T-helper 22 cell (primary cell): Measurements from ENCODE around the gene MPZL2.

Experiments
- DNase-seq: peaks from one replicate; pipeline ENCODE4 v3.0.0-alpha.2; 2020; ENCODE audit warnings: low read depth

The MPZL2 gene

GRCh38 chr11:118283037-118283636, 19.0 kb upstream of the MPZL2 start:
- DNase-seq, result no peak

- DNase-seq, result no peak
Observed at GRCh38 chr11:118282606-118283005, 18.5 kb upstream of the MPZL2 start.

GRCh38 chr11:118281284-118281683, 17.2 kb upstream of the MPZL2 start:
- no peak for DNase-seq

GRCh38 chr11:118277312-118277711, 13.2 kb upstream of the MPZL2 start:
- DNase-seq, result no peak

DNA sequence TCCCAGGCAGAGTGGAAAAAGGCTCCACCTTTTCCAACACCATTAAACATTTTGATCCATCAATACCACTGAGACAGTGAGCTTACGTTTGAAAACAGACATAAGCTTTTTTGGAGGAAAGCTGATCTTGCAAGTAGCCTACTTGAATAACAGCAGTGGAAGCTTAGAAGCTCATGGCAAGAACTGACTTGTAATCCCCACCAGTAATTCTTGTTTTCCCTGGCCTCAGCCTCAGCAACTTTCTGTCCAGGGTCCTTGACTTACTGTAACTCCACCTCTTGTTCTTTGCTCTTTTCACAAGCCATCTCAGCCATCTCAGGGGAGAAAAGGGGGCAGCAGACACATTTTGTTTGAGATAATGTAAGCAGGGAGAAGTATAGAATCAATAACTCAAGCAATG, 12.3 kb upstream of the MPZL2 start:
- DNase-seq, result no peak

DNA sequence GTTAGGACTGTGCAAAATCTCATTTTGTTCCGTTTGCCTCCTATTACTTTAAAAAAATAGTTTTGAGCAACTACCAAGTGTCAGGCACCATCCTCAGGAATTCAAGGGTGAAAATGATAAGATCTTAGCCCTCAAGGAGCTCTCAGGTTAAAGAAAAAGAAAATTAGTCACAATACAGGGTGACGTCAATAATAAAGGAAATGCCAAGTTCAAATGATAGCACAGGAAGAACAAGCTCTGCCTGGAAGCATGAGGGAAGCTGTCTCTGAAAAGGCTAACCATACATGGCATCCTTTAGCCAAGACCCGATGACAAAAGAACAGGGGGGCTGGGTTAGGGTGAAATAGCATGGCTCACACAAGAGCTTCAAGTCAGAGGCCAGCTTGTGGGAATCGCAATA, 11.1 kb upstream of the MPZL2 start:
- DNase-seq, result no peak

- DNase-seq, result no peak
Observed at GRCh38 chr11:118274186-118274585, 10.1 kb upstream of the MPZL2 start.

DNA sequence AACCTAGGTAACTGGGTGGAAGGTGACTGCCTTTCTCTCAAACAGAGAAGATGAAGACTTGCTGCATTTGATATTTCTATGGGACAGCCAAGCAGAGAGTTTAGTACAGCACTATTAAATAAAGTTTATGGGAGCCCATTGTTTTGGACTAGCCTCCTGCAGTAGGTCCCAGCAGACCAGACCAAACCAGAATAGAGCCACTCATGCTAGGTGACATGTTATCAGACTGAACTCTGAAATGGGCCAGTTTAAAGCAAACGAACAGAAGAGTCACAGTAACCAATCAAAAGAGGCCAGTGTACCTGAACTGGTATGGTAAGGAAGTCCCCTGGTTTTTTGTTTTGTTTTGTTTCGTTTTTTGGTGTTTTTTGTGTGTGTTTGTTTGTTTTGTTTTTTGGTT, 7.9 kb upstream of the MPZL2 start:
- no peak for DNase-seq

DNA sequence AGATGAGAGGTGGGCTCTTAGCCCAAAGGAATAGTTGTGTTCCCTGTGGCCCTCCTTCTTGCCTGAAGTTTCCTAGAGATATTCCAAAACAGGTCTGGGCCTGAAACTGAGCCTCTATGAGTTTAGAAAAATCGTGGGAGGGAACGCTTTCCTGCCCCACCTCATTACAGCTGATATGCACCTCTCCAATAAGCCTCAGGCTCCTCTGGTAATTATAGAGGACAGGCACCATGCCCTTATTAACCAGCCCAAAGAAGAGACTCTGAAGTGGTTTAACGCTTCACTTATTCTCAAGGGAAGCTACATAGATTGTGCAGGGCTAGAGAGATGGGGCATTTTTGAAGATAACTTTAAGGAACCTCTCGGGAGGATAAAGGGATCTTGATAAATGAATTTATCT, 3.4 kb upstream of the MPZL2 start:
- DNase-seq, result no peak

DNA sequence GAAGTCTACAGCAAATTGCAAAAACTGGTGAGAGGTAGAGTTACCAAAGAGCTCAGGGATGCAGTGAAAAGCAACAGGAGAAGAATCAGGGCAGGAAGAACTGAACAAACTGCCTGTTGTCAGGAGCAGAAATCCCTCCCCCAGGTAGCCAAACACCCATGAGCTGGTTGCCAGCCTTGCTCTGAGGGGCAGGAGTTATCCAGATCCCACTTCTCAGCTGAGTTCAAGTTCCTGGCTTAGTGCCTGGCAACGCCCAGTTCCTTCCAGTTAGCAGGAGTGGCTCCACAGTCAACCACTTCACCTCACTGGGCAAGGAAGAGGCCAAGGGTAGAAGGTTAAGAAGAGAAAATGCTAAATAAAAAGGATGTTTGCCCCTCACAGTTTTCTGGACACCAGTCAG, 1.9 kb upstream of the MPZL2 start:
- no peak for DNase-seq

DNA sequence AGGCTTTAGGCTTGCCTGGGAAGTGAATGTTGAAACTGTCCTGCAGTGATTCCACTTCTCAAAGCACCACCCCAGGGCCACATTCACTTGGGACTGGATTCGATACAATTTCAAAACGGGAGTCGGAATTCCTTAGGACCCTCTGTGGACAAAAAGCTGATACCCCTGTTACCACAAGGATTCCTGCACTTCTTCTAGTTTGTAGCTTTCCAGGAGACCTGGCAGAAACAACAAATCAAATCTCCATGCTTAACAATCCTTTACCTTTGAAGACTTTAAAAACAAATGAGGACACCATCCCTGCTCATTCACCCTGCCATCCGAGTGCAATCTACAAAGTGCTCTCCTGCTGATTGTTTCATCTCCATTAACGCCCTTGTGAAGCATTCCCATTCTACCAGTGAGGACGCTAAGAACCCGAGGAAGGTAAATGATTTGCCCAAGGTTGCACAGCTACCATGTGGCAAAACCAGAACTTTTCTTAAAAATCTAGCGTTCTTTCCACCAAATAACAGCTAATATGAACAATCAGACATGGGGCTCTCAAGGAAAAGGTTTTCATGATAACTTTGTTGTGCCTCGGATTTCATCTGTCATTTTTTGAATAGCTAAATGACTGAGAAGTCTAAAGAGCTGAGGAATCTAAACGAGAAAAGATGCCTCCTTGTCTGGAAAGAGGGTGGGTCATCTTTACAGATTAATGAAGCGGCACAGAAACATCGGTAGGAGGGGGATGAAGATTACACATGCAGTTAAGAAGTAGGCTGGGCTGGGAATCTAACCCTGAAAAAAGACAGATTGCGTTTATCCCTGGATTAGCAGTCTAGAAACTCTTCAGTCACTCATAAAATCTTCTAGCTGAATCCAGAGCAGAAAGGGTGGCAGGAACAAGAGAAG, 720 bp upstream of the MPZL2 start:
- DNase-seq, result no peak

DNA sequence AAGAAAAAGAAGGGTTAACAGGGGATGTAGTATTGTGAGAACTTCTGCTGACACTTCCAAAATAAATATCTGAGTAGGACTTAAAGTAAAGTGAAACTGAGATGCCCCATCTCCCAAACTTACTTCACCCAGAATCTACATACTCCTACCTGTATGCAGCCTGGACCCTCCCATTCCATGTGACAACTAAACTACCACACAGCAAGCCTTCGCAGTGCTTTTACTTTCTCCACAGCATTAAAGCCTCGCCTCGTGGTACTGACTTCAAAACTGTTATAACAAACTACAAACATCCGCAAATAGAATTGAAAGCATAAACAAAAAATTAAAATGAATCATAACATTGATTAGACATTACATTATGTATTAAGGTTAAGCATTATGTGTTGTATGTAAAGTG, 985 bp downstream of the MPZL2 start:
- DNase-seq, result no peak

DNA sequence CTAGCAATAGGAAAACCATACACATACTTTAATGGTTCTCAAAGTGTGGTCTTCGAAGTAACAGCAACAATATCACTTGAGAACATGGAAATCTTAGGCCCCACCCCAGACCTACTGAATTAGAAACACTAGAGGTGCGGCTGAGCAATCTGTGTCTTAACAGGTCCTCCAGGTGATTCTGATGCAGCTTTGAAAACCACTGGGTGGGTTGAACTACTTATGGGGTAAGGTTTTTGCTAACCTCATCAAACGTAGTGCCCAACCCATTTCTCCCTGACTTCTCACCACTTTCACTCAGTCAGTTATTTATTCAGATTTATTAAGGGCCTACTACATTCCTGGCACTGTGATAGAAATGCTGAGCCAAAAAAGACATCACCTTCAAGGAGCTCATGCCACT, 3.7 kb downstream of the MPZL2 start:
- DNase-seq, result no peak

GRCh38 chr11:118259138-118259537, 5.0 kb downstream of the MPZL2 start:
- no peak for DNase-seq

DNA sequence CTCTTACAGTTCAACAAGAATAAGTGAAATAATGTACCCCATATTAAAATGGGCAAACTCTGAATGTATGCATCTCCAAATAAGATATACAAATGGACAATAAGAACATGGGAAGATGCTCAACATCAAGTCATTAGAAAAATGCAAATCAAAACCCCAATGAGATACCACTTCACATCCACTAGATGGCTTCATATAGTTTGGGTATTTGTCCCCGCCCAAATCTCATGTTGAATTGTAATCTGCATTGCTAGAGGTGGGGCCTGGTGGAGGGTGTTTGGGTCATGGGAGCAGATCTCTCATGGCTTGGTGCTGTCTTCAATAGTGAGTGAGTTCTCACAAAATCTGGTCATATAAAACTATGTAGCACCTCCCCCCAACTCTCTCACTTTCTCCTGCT, 5.7 kb downstream of the MPZL2 start:
- no peak for DNase-seq

GRCh38 chr11:118252688-118253087, 11.4 kb downstream of the MPZL2 start:
- no peak for DNase-seq

DNA sequence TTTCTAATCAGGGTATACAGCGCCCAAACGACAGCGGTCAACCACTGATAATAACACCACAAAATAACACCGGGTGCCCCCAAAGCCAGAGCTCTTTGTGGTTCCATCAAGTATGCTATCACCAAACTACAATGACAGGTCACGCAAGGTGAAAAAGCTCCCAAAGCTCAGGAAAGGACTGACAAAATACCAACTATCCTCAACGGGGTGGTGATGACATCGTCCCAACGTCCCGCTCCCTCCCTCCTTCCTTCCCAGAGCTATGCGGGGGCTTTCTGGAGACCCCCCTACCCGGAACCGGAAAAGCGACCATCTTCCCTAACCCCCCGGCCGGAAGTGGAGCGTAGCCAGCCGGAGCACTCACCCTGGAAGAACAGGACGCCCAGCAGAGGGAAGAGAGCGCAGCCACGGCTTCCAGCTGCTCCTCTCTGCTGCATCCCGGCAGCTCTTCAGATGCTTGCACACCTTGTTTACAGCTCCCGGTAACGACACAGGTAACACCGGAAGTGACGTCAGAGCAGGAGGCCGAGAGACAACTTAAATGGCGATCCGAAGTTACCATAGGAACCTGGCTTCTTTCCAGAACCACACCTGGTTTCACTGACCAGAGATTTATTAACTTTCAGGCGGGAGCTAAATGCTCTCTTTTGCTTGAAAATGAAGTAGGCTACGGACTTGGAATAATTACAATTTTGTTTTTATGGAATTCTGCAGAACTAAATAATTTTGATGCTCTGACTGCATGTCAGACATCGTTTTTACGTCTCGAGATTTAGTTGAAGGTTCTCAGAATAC, 12.0 kb downstream of the MPZL2 start, which contains the start of gene MPZL3:
Gene MPZL3 (minus strand): TSS at position 508 of the 795 bp plus-strand sequence. CDS start 71 bp downstream, at position 437.
- peak; percentile 78 for DNase-seq

GRCh38 chr11:118247041-118247440, 17.1 kb downstream of the MPZL2 start:
- no peak for DNase-seq

GRCh38 chr11:118245936-118246562, 18.0 kb downstream of the MPZL2 start:
- DNase-seq, result no peak

DNA sequence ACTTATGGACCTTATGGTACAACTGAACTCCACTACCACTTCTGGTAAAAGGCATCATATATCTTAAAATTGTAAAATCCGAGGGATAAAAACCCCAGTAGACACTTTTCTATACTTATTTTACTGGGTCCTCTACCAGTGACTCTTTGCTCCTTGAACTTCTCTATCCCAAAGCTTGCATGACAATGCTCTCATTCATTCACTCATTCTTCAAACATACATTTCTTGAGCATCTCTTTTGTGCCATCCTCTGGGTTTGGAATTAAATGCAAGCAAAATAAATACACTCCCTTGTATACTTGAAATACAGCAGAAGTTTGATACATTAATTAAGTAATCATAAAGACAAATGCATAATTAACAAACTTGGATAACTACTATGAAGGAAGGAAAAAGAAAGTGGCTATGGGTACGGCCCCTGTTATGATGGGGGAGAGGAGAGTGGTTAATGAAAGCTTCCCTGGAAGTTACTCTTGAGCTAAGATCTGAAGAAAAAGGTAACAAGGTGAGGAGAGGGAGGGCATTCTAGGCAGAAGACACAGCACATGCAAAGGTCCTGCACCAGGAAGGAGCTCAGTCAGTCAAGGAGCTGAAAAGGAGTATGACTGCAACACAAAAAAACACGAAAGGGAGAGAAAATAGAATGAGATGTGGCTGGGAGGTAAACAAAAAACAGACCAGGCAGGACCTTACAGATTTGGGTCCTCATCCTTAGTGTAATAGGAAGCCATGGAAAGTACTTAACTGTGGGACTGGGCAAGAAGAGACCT, 19.9 kb downstream of the MPZL2 start:
- DNase-seq, result no peak

DNA sequence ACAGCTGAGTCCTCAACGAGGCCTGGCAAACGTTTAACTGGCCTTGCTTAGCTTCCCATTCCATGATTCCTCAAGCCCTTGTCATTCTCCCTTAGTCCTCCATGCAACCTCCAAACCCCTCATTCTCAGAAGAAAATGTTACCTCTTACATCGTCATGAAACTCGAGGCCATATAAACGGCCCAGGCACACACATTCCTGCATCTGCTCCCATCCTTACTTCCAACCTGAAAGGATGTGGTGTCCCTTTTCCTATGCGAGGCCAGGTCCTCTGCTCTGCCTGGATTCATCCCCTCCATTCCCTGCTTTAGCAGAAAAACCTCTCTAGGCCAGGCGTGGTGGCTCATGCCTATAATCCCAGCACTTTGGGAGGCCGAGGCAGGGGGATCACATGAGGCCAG, 20.9 kb downstream of the MPZL2 start:
- DNase-seq, result no peak

DNA sequence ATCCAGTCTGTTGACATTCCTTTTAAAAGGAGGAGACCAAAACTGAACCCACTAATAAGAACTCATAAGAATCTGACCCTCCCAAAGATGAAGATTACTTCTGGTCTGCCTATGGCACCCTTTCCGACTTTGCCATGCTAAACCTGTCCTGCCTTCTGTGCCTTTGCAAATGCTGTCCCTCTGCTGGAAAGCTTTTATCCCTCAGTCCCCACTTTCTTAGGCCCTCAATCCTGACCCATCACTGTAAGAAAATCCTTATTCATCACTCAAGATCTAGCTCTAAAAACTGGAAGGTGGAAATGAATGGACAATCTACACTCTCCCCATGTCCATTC, 22.4 kb downstream of the MPZL2 start:
- DNase-seq, result no peak
